Measurements from ENCODE around the gene C11orf97.
"Not testable (repeated sequence)": the region's sequence is repeated elsewhere in the genome, so short reads cannot be mapped to it uniquely, and the experiment has no call there.

C11orf97 gene

GRCh38 chr11:94572975-94573374 lies 60.7 kb downstream of the C11orf97 start:
- WGBS (ENCODE audit: insufficient coverage, insufficient read length) = no CpG with 5 or more reads among the region's 2 CpGs
- not testable (repeated sequence) for H3K9me3 ChIP-seq (ENCODE audit: control insufficient read depth, insufficient read depth, low read length); H3K36me3 ChIP-seq (ENCODE audit: control insufficient read depth, insufficient read depth, low read length); H3K4me1 ChIP-seq (ENCODE audit: control insufficient read depth, insufficient read depth, low read length); H3K27me3 ChIP-seq (ENCODE audit: control insufficient read depth, insufficient read depth, low read length); H3K27ac ChIP-seq (ENCODE audit: low read length); DNase-seq (ENCODE audit: low read depth, low spot score); H3K4me3 ChIP-seq (ENCODE audit: low read length)

GRCh38 chr11:94574193-94574961 lies 62.1 kb downstream of the C11orf97 start:
- H3K27me3 ChIP-seq (ENCODE audit: control insufficient read depth, insufficient read depth, low read length) = no peaks in the 10 kb centered on the region
- no peak for DNase-seq (ENCODE audit: low read depth, low spot score)
- no peak overlapping the region for H3K27ac ChIP-seq (ENCODE audit: low read length)
- H3K9me3 ChIP-seq (ENCODE audit: control insufficient read depth, insufficient read depth, low read length) = no peaks in the 10 kb centered on the region
- WGBS (ENCODE audit: insufficient coverage, insufficient read length) = no CpG with 5 or more reads among the region's 13 CpGs
- H3K4me3 ChIP-seq (ENCODE audit: low read length) = no peak overlapping the region
- no peaks in the 10 kb centered on the region for H3K36me3 ChIP-seq (ENCODE audit: control insufficient read depth, insufficient read depth, low read length)
- no peaks in the 10 kb centered on the region for H3K4me1 ChIP-seq (ENCODE audit: control insufficient read depth, insufficient read depth, low read length)

- no peak overlapping the region for H3K4me3 ChIP-seq (ENCODE audit: low read length)
- H3K27ac ChIP-seq (ENCODE audit: low read length) = no peak overlapping the region
- 0 out of 2 replicates have a peak, but pooled peaks cover under 1% of the 10 kb centered on the region for H3K27me3 ChIP-seq (ENCODE audit: control insufficient read depth, insufficient read depth, low read length)
- H3K4me1 ChIP-seq (ENCODE audit: control insufficient read depth, insufficient read depth, low read length) = no peaks in the 10 kb centered on the region
- DNase-seq (ENCODE audit: low read depth, low spot score) = no peak
- no peaks in the 10 kb centered on the region for H3K9me3 ChIP-seq (ENCODE audit: control insufficient read depth, insufficient read depth, low read length)
- H3K36me3 ChIP-seq (ENCODE audit: control insufficient read depth, insufficient read depth, low read length) = no peaks in the 10 kb centered on the region
- no CpG with 5 or more reads among the region's 5 CpGs for WGBS (ENCODE audit: insufficient coverage, insufficient read length)
Measured at GRCh38 chr11:94576306-94576705, 64.0 kb downstream of the C11orf97 start.

GRCh38 chr11:94577841-94578240 lies 65.6 kb downstream of the C11orf97 start:
- no peak overlapping the region for H3K27ac ChIP-seq (ENCODE audit: low read length)
- 0 out of 2 replicates have a peak, but pooled peaks cover 1% of the 10 kb centered on the region for H3K27me3 ChIP-seq (ENCODE audit: control insufficient read depth, insufficient read depth, low read length)
- H3K36me3 ChIP-seq (ENCODE audit: control insufficient read depth, insufficient read depth, low read length) = no peaks in the 10 kb centered on the region
- H3K9me3 ChIP-seq (ENCODE audit: control insufficient read depth, insufficient read depth, low read length) = no peaks in the 10 kb centered on the region
- WGBS (ENCODE audit: insufficient coverage, insufficient read length) = no CpG with 5 or more reads among the region's 3 CpGs
- H3K4me1 ChIP-seq (ENCODE audit: control insufficient read depth, insufficient read depth, low read length) = no peaks in the 10 kb centered on the region
- DNase-seq (ENCODE audit: low read depth, low spot score) = no peak
- H3K4me3 ChIP-seq (ENCODE audit: low read length) = no peak overlapping the region
